Measurements from ENCODE around the gene TMEM39B. TPM values are rescaled to one million over a fixed set of nuclear protein-coding genes. Genes with fewer than 3 reads are reported as not detected.

The TMEM39B gene
- 5.6 TPM for total RNA-seq
- long read RNA-seq, partial matches to known transcripts: 4 of 12 reads
- long read RNA-seq, other reads (novel, unspliced or antisense): 4 of 12 reads

- intact Hi-C loops (cut with micrococcal nuclease): no loop called here
- DNase-seq (peak; percentile 99), ATAC-seq (peak; percentile 96)
Measured at GRCh38 chr1:32072622-32073298, at the start of gene TMEM39B. Gene TMEM39B (plus strand): TSS chr1:32072939. CDS start chr1:32073048, 109 bp downstream.

DNA sequence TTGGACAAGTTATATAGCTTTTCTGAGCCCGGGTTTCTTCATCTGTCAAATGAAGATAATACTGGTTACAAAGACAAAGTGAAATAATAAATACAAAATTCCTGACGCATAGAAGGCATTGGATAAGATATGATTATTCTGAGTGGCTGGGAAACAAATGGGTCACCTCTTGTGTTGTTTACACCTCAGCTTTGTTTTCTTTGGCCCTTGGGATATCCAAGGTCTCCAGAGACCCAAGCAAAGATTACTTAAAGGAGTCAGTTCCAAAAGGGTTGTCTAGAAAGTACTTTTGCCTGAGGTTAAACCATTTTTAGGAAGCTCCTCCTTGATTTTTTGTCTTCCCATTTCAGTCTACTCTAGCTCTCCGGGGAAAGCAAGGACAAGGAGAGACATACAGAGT, 49.4 kb upstream of the TMEM39B start:
- intact Hi-C loops (cut with micrococcal nuclease): no loop called here
- DNase-seq: no peak
- ATAC-seq: no peak

- DNase-seq (no peak), ATAC-seq (no peak)
- intact Hi-C loops (cut with micrococcal nuclease): no loop called here
Measured at GRCh38 chr1:32025515-32025914, 47.2 kb upstream of the TMEM39B start.

- ATAC-seq: no peak
- intact Hi-C loops (cut with micrococcal nuclease): no loop called here
- no peak for DNase-seq
Measured at GRCh38 chr1:32028746-32029145, 44.0 kb upstream of the TMEM39B start.

DNA sequence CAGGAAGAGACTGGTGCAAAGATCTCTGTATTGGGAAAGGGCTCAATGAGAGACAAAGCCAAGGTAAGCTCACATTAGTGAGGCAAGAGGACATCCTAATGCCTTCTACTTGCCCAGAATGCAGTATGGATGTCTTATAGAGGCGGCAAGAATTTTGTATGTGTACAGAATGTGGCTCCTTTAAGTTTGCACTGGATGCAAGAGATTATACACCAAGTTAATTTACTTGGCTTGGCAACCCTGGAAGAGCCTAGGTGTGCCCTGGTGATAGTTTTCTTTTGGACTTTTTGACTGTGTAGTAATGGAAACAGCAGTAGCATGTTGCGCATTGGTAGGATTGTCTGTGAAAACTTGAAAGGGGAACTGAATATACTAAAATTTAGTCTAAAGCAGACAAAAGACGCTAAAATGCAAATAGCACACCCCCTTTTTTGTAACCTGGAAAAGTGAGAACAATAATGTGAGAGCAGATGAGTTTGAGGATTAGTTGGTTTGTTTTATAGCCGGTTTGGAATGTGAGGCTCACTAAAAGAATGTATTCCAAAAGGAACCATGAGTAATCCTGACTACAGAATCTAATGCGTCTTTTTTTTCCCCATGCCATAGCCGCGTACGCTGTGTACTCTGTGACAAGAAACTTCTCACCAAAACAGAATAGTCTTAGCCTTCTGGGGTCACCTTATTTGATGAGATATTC, 41.0 kb upstream of the TMEM39B start:
- ATAC-seq (no peak), DNase-seq (no peak)
- intact Hi-C loops (cut with micrococcal nuclease): no loop called here

GRCh38 chr1:32032275-32032615, 40.5 kb upstream of the TMEM39B start:
- ATAC-seq (no peak), DNase-seq (no peak)
- intact Hi-C loops (cut with micrococcal nuclease): no loop called here

GRCh38 chr1:32035119-32035518, 37.6 kb upstream of the TMEM39B start:
- DNase-seq (no peak), ATAC-seq (no peak)
- intact Hi-C loops (cut with micrococcal nuclease): no loop called here

DNA sequence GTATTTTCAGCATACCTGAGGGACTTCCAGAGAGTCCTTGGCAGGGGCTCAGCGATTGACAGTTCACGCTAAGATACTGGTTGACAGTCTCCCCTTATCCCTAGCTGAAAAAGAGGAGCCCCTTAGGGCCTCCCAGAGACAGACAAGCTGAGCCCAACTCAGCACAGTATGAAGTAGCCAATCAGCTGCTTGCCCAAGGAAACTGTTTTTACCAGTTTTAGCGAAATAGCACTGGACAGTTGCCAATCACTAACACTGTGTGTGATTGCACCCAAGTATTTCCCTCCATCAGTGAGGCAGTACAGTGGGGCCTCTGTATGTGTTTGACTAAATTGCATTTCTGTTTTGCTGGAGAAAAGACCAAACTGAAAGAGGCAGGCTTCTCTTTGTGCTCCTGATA, 32.0 kb upstream of the TMEM39B start:
- intact Hi-C loops (cut with micrococcal nuclease): no loop called here
- no peak for ATAC-seq
- DNase-seq: no peak

- DNase-seq: no peak
- intact Hi-C loops (cut with micrococcal nuclease): no loop called here
- ATAC-seq: no peak
Measured at GRCh38 chr1:32042330-32042729, 30.4 kb upstream of the TMEM39B start.

DNA sequence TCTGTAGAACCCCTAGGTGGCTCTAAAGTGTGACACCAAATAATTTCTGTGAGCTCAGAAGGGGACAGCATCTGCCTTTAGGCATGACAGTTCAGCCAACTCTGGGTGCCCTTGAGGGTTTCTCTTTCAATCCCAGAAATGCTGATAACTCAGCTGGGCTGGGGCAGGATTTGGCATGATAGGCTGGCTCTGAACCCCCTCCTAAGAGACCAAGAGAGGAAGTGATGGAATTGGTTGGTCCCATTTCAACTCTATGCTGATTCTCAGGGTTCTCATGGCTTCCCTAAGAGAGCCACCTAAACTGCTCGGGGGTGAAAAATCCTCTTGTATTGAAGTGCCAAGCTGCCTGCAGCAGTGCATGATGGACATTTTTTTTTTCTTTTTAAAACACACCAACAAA, 28.5 kb upstream of the TMEM39B start:
- DNase-seq (no peak), ATAC-seq (no peak)
- intact Hi-C loops (cut with micrococcal nuclease): no loop called here

- ATAC-seq: no peak
- intact Hi-C loops (cut with micrococcal nuclease): no loop called here
- DNase-seq: no peak
Measured at GRCh38 chr1:32045772-32046171, 27.0 kb upstream of the TMEM39B start.

- ATAC-seq: no peak
- intact Hi-C loops (cut with micrococcal nuclease): no loop called here
- DNase-seq: no peak
Measured at GRCh38 chr1:32047701-32048100, 25.0 kb upstream of the TMEM39B start.

- DNase-seq (no peak), ATAC-seq (no peak)
- intact Hi-C loops (cut with micrococcal nuclease): no loop called here
Measured at GRCh38 chr1:32048440-32048839, 24.3 kb upstream of the TMEM39B start.

- intact Hi-C loops (cut with micrococcal nuclease): no loop called here
- ATAC-seq (no peak), DNase-seq (no peak)
Measured at GRCh38 chr1:32051706-32052105, 21.0 kb upstream of the TMEM39B start.

GRCh38 chr1:32052887-32053286, 19.9 kb upstream of the TMEM39B start:
- DNase-seq (no peak), ATAC-seq (no peak)
- intact Hi-C loops (cut with micrococcal nuclease): no loop called here

DNA sequence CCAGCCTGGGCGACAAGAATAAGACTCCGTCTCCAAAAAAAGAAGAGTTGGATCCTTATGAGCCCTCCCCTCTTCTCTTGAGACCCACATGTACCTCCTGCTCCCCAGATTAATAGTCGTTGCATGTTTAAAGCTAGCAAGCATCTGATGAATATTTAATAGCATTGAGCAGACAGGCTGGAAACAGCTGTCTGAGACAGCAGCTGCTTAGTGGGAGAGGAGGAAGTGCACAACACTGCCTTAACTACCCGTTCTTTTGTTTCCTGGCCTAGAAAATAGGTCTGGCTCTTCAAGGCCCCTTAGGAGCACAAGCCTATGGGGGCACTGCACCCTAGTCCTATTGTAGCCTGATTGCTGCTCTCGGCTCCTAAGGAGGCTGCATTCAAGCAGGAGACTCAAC, 17.3 kb upstream of the TMEM39B start:
- DNase-seq (no peak), ATAC-seq (no peak)
- intact Hi-C loops (cut with micrococcal nuclease): no loop called here

DNA sequence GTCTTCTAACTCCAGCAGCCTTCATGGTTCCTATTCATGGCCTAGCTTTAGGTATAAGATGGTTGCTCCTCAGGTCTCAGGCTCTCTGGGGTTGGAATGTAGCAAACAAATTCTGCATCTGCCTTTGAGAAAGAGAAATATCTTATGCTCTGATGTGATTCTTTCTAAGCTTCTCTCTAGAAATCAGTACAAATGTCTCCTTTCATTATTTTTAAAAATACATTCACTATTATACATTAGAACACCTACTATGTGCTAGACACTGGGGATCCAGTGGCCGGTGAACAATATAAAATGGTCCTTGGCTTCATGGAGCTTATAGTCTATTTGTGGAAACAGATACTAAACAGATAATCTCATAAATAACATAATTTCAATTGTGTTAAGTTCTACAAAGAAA, 16.1 kb upstream of the TMEM39B start:
- ATAC-seq (no peak), DNase-seq (no peak)
- intact Hi-C loops (cut with micrococcal nuclease): no loop called here

- ATAC-seq: no peak
- no peak for DNase-seq
- intact Hi-C loops (cut with micrococcal nuclease): no loop called here
Measured at GRCh38 chr1:32060914-32061313, 11.8 kb upstream of the TMEM39B start.

DNA sequence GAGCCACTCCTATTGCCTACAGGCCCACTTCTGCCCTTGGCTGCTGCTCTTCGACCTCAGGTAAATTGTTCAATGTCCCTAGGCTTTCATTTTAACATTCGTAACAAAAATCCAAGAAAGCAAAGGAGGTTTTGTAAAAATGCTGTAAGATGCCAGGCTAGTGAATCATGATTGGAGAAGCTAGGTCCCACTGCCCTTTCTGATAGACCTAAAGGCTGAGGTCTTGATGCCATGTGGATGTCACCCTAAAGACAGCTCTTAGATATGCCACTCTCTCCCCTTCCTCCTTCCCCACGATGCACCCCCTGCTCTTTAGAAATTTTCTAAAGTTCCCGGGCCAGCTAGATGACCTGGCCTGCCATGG, 9.9 kb upstream of the TMEM39B start:
- no peak for ATAC-seq
- DNase-seq: no peak
- intact Hi-C loops (cut with micrococcal nuclease): no loop called here

DNA sequence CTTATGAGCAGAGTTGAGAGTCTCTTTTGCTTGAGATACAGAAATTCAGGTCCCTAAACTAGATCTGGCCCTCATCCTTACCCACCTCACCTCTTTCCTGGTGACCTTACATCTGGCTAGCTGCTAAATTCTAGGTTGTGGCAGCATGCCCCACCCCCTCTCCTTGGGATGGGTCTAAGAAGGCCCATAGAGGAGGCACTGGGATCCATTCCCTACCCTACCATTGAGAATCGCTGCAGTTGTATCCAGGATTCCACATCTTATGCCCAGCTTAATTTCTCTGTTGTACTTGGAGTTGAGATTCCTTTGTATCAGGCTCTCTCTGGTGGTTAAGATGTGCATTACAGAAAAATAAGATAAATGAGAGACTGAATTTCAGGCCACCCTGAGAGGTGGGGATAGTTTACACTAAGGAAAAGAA, 9.5 kb upstream of the TMEM39B start:
- peak; percentile 51 for ATAC-seq
- DNase-seq: no peak
- intact Hi-C loops (cut with micrococcal nuclease): no loop called here

Data from left ventricle myocardium superior (tissue), 1 donor.